Fibroblast of lung (primary cell): Measurements from ENCODE around the gene TMC1. TPM values are rescaled to one million over a fixed set of nuclear protein-coding genes. Genes with fewer than 3 reads are reported as not detected.

Experiments
- DNase-seq, 2 donors: peaks; one replicate each; pipeline versions ENCODE4 v3.0.0 to v3.0.0-alpha.2; 2010; ENCODE audit warnings: low read depth in 2 of 2
- H2AFZ ChIP-seq: 2 replicates; pipeline ENCODE4 v1.5.1; 2012; ENCODE audit warnings: low read length, control low read depth, inconsistent platforms
- H3K27ac ChIP-seq: 2 replicates; pipeline ENCODE4 v1.5.1; 2011; ENCODE audit warnings: low read length, control low read depth; ENCODE audit not compliant: insufficient read depth
- H3K27me3 ChIP-seq: 2 replicates; pipeline ENCODE4 v1.5.1; 2011; ENCODE audit warnings: mild to moderate bottlenecking, low read length; ENCODE audit not compliant: control insufficient read depth, insufficient read depth
- H3K36me3 ChIP-seq: 2 replicates; pipeline ENCODE4 v1.5.1; 2011; ENCODE audit warnings: low read length; ENCODE audit not compliant: control insufficient read depth, insufficient read depth
- H3K4me1 ChIP-seq: 2 replicates; pipeline ENCODE4 v1.5.1; 2011; ENCODE audit warnings: low read length; ENCODE audit not compliant: control insufficient read depth, insufficient read depth; ENCODE audit errors: extremely low read depth
- H3K4me2 ChIP-seq: 2 replicates; pipeline ENCODE4 v1.5.1; 2011; ENCODE audit warnings: low read length, control low read depth; ENCODE audit not compliant: insufficient read depth; ENCODE audit errors: extremely low read depth
- H3K4me3 ChIP-seq, 4 experiments: fragments of 200-600 bp in 1 of 4; sonication (generic) in 1 of 4; replicated peaks in 1 of 4; 2 replicates each; pipeline ENCODE4 v1.5.1; 2011 to 2016; ENCODE audit warnings: low read length in 4 of 4, low read depth in 3 of 4, mild to moderate bottlenecking in 3 of 4, control low read depth in 2 of 4, inconsistent platforms in 1 of 4, mixed read lengths in 1 of 4; ENCODE audit not compliant: insufficient read depth in 1 of 4; ENCODE audit errors: control extremely low read depth in 1 of 4
- H3K79me2 ChIP-seq: 2 replicates; pipeline ENCODE4 v1.5.1; 2012; ENCODE audit warnings: mild to moderate bottlenecking, low read length, inconsistent platforms; ENCODE audit not compliant: control insufficient read depth, insufficient read depth
- H3K9ac ChIP-seq: 2 replicates; pipeline ENCODE4 v1.5.1; 2011; ENCODE audit warnings: mild to moderate bottlenecking, low read length, control low read depth; ENCODE audit not compliant: insufficient read depth
- H3K9me3 ChIP-seq: 2 replicates; pipeline ENCODE4 v1.5.1; 2012; ENCODE audit warnings: low read depth, low read length; ENCODE audit not compliant: control insufficient read depth, insufficient read depth
- H4K20me1 ChIP-seq: 2 replicates; pipeline ENCODE4 v1.5.1; 2011; ENCODE audit warnings: low read length; ENCODE audit not compliant: control insufficient read depth, insufficient read depth; ENCODE audit errors: extremely low read depth
- EZH2 ChIP-seq: IDR thresholded peaks from 2 replicates; pipeline ENCODE4 v1.5.1; 2012; ENCODE audit warnings: low read length, control low read depth, mild to moderate bottlenecking; ENCODE audit errors: missing control alignments
- polyA plus RNA-seq, 2 donors: library from polyadenylated mRNA; depleted of rRNA in 1 of 2; stranded (reverse) in 1 of 2; unstranded in 1 of 2; fragments of >200 nt; gene quantifications; 2 replicates each; pipeline ENCODE4 v1.2.1, GENCODE V29; 2011 to 2012; ENCODE audit warnings: missing spikeins in 1 of 2
- total RNA-seq: library from RNA; depleted of rRNA; stranded (reverse); fragments of >200 nt; gene quantifications from 2 replicates; pipeline ENCODE4 v1.2.1, GENCODE V29; 2014
- TF ChIP-seq, protein P1 (sequence below), 2 donors: IDR thresholded peaks in 1 of 2; conservative IDR thresholded peaks in 1 of 2; 1 replicate in 1 of 2; 2 replicates in 1 of 2; pipeline ENCODE4 v1.5.1; 2011 to 2012; ENCODE audit warnings: low read length in 2 of 2, control low read depth in 1 of 2, inconsistent platforms in 1 of 2, low read depth in 1 of 2, mild to moderate bottlenecking in 1 of 2

The TMC1 gene
- total and polyA plus RNA-seq, 2 donors (not counting 1 experiment from before 2014, with no cell fraction given) = 0.27 to 0.33 TPM

DNA sequence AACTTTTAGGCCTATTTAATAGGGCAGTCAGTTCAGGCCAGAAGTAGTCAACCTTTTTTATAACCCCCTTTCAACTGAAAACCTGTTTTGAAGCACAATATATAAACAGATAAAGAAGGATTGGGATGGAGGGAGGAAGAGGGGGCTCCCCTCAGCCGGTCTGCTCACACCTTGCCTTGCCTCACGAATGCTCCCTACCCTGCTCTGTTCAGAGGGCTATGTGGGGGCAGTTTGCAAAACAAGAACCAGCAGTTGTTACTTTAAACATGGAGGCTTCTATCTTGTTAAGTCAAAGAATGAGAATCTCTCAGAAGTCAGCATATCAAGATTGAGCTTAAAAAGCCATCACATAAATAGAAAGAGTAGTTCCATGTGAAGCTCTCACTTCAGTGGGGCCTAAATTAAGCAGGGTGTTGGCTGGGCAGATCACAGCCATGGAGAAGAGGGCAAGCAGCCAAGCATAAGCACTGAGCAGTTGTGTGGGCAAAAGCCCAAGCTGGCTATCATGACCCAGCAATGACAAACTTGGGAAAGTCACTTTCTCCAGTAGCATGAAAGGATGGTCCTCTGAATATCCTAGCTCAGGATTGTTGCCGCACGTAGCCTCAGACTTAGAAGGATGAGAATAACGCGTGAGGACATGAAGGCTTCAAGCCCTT, 360.8 kb downstream of the TMC1 start:
- no peak overlapping the region for H2AFZ ChIP-seq
- no peak overlapping the region for H3K4me2 ChIP-seq
- no peak overlapping the region for H3K9ac ChIP-seq

DNA sequence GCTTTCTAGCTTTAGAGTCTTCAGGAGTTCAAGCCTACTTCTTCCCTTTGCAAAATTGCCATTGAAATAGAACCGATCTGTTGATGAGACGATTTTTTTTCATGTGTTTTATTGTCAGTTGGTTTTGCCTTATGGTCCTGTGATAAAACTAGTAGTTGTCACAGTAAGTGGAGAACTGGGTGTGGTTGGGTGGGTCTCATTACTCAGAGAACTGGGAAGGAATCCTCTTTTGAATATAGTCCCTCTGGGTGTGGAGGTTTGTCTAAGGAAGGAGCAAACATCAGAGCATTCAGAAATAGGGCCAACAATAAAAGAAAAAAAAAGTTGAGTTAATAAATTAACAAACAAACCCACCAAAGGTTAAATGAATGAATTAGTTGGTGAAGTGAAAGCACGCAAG, 362.5 kb downstream of the TMC1 start:
- Histone ChIP-seq H3K9me3 (no peaks in the 10 kb centered on the region), H3K4me2 (no peak overlapping the region), H3K4me1 (no peaks in the 10 kb centered on the region), H3K4me3 (no peak overlapping the region), H3K36me3 (no peaks in the 10 kb centered on the region), H2AFZ (no peak overlapping the region), H3K9ac (no peak overlapping the region), H3K79me2 (no peaks in the 10 kb centered on the region), H3K27me3 (no peaks in the 10 kb centered on the region), H3K27ac (no peak overlapping the region), H4K20me1 (no peaks in the 10 kb centered on the region)
- no peak for DNase-seq
- TF ChIP-seq EZH2 = no peak
- TF ChIP-seq, protein P1, sequence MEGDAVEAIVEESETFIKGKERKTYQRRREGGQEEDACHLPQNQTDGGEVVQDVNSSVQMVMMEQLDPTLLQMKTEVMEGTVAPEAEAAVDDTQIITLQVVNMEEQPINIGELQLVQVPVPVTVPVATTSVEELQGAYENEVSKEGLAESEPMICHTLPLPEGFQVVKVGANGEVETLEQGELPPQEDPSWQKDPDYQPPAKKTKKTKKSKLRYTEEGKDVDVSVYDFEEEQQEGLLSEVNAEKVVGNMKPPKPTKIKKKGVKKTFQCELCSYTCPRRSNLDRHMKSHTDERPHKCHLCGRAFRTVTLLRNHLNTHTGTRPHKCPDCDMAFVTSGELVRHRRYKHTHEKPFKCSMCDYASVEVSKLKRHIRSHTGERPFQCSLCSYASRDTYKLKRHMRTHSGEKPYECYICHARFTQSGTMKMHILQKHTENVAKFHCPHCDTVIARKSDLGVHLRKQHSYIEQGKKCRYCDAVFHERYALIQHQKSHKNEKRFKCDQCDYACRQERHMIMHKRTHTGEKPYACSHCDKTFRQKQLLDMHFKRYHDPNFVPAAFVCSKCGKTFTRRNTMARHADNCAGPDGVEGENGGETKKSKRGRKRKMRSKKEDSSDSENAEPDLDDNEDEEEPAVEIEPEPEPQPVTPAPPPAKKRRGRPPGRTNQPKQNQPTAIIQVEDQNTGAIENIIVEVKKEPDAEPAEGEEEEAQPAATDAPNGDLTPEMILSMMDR (conservative IDR thresholded peaks at IDR 0.05 in 1 of 2, IDR thresholded peaks at IDR 0.05 in 1 of 2; ENCODE audit: low read depth in 1 of 2, low read length in 2 of 2) = no peak

More for the DNA sequence above, 360.8 kb downstream of the TMC1 start:
- DNase-seq = no peak
- Histone ChIP-seq H3K4me1 (no peaks in the 10 kb centered on the region), H4K20me1 (no peaks in the 10 kb centered on the region), H3K27ac (no peak overlapping the region), H3K36me3 (no peaks in the 10 kb centered on the region), H3K79me2 (no peaks in the 10 kb centered on the region), H3K4me3 (no peak overlapping the region), H3K27me3 (no peaks in the 10 kb centered on the region), H3K9me3 (no peaks in the 10 kb centered on the region)
- TF ChIP-seq, protein P1 (conservative IDR thresholded peaks at IDR 0.05 in 1 of 2, IDR thresholded peaks at IDR 0.05 in 1 of 2; ENCODE audit: low read depth in 1 of 2, low read length in 2 of 2) = no peak
- no peak for TF ChIP-seq EZH2

DNA sequence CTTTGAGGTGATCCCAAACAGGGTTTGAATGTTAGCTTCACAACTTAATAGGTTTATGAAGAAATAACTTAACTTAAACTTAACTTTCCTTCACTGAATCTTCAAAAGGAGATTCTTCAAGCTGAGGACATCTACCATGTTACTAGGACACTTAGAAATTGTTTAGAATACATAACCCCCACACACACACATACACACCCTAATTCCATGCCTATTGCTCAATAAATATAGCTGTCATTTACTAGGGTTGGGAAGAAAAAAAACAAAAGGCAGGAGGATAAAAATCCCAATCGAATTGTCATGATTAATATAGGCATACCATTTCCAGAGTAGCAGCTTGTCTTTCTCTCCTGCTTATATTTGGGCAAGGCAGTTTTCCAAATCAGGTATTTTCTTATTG, 363.1 kb downstream of the TMC1 start:
- no peak for TF ChIP-seq EZH2
- TF ChIP-seq, protein P1 (conservative IDR thresholded peaks at IDR 0.05 in 1 of 2, IDR thresholded peaks at IDR 0.05 in 1 of 2; ENCODE audit: low read depth in 1 of 2, low read length in 2 of 2) = no peak
- H3K27me3 ChIP-seq = no peaks in the 10 kb centered on the region
- no peak overlapping the region for H3K27ac ChIP-seq
- no peak overlapping the region for H2AFZ ChIP-seq
- no peaks in the 10 kb centered on the region for H3K9me3 ChIP-seq
- no peak overlapping the region for H3K4me3 ChIP-seq
- no peak for DNase-seq
- no peaks in the 10 kb centered on the region for H3K4me1 ChIP-seq
- no peak overlapping the region for H3K4me2 ChIP-seq
- H3K36me3 ChIP-seq = no peaks in the 10 kb centered on the region
- no peak overlapping the region for H3K9ac ChIP-seq
- no peaks in the 10 kb centered on the region for H3K79me2 ChIP-seq
- H4K20me1 ChIP-seq = no peaks in the 10 kb centered on the region

Other genes starting within 250 kb of the TMC1 start
- 127 and 159 TPM in 2 replicates for gene ZFAND5, start 156.4 kb upstream of the TMC1 start, total RNA-seq
- 119 and 153 TPM in 2 replicates for gene ZFAND5, start 156.4 kb upstream of the TMC1 start, polyA plus RNA-seq